Measurements from ENCODE around the gene AQP12A. TPM values are rescaled to one million over a fixed set of nuclear protein-coding genes. Genes with fewer than 3 reads are reported as not detected.
"Not testable (repeated sequence)": the region's sequence is repeated elsewhere in the genome, so short reads cannot be mapped to it uniquely, and the experiment has no call there.

Gene AQP12A, protein sequence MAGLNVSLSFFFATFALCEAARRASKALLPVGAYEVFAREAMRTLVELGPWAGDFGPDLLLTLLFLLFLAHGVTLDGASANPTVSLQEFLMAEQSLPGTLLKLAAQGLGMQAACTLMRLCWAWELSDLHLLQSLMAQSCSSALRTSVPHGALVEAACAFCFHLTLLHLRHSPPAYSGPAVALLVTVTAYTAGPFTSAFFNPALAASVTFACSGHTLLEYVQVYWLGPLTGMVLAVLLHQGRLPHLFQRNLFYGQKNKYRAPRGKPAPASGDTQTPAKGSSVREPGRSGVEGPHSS
- not detected for total RNA-seq

DNA sequence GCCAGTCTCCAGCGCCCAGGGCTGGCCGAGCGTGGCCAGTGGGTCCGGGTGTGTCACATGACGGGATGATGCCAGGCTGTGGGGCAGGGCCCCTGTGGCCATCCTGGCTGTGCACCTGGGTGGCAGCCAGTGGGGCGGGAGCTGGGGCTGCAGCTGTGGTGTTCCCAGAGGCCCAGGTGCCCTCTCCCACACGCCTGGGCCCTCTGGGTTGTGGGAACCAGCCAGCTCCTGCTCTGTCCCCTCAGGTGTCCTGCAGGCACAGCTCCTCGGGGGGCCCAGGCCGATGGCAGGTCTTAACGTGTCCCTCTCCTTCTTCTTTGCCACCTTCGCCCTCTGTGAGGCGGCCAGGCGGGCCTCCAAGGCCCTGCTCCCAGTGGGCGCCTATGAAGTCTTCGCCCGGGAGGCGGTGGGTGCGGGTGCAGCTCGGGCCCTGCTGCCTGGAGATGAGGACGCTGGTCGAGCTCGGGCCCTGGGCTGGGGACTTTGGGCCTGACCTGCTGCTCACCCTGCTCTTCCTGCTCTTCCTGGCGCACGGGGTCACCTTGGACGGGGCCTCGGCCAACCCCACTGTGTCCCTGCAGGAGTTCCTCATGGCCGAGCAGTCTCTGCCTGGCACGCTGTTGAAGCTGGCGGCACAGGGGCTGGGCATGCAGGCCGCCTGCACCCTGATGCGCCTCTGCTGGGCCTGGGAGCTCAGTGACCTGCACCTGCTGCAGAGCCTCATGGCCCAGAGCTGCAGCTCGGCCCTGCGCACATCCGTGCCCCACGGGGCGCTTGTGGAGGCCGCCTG is at the start of gene AQP12A:
AQP12A (plus strand) TSS at position 236 of the 790 bp plus-strand sequence; CDS start at position 284, 48 bp downstream.
- DNase-seq; H3K27ac ChIP-seq; H3K4me1 ChIP-seq; H3K4me3 ChIP-seq (replicated peaks in 1 of 3); intact Hi-C loops (cut with DNase I); H3K36me3 ChIP-seq; H3K27me3 ChIP-seq; H3K9me3 ChIP-seq: not testable (repeated sequence)
- WGBS, 2 donors, result 87 to 88% methylated on average over 12 to 15 of the region's 37 CpGs

DNA sequence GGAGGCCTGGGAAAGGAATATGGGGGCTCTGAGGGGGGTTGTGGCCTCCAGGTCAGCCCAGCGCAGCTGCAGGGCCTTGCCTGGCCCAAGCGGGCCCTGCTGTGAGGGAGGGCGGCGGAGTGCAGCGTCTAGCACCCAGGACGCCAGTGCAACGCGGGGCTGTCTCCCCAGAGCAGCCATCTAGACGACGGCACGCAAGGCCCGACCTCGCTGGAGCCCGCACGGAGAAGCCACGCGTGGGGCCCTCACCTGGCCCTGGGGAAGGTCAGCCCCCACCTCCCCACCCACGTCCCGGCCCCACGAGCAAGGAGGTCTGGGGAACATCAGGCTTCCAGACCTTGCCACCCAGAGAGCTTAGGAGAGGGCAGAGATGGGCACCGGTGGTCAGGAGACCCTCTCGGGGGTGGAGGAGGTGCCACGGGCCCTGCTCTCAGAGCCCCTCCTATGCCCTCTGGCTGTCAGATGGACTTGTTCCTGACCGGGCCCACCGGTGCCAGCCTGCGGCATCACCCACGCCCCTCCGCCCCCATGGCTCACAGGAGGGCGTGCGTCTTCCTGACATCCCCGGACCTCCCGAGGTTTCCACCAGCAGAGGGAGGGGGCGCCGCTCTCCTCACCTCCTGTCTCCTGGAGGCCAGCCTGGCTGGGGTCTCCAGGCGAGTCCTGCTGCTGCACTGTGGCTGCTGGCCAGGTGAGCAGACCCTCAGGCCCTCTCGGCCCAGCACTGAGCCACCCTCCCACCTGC is 49.4 kb upstream of the AQP12A start:
- no peaks in the 10 kb centered on the region for H3K9me3 ChIP-seq
- H3K4me3 ChIP-seq (replicated peaks in 1 of 3), result no peak overlapping the region
- intact Hi-C loops (cut with DNase I), result no loop called here
- H3K4me1 ChIP-seq, result no peaks in the 10 kb centered on the region
- no peak for DNase-seq
- H3K27me3 ChIP-seq, result no peaks in the 10 kb centered on the region
- no peak overlapping the region for H3K27ac ChIP-seq
- TF ChIP-seq CTCF (IDR thresholded peaks at IDR 0.05) (no peak), POLR2A (IDR thresholded peaks at IDR 0.05) (no peak)
- no peaks in the 10 kb centered on the region for H3K36me3 ChIP-seq
- WGBS, 2 donors, result 80 to 81% methylated on average over 8 to 17 of the region's 36 CpGs

DNA sequence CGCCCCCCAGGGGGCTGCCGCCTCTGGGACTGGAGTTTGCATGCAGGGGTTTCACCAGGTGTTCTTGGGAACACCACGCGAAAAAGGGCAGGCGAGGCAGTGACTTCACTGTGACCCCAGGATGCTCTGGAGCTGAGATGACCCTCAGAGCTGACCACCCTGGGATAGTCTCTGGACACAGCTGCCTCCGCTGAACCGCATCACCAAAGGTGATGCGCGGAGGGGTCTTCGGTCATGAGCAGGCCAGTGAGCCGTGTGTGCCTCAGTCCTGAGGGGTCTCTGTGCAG is 48.9 kb upstream of the AQP12A start:
- TF ChIP-seq POLR2A (IDR thresholded peaks at IDR 0.05) (no peak), CTCF (IDR thresholded peaks at IDR 0.05) (no peak)
- Histone ChIP-seq H3K9me3 (no peaks in the 10 kb centered on the region), H3K27ac (no peak overlapping the region), H3K4me1 (no peaks in the 10 kb centered on the region), H3K27me3 (no peaks in the 10 kb centered on the region), H3K4me3 (replicated peaks in 1 of 3) (no peak overlapping the region), H3K36me3 (no peaks in the 10 kb centered on the region)
- 100% methylated on average over 2 to 3 of the region's 11 CpGs for WGBS, 2 donors
- DNase-seq, result no peak
- intact Hi-C loops (cut with DNase I), result no loop called here

GRCh38 chr2:240643093-240643810 is 48.4 kb upstream of the AQP12A start:
- Histone ChIP-seq H3K9me3 (no peaks in the 10 kb centered on the region), H3K36me3 (no peaks in the 10 kb centered on the region), H3K27ac (no peak overlapping the region), H3K4me3 (replicated peaks in 1 of 3) (no peak overlapping the region), H3K27me3 (no peaks in the 10 kb centered on the region), H3K4me1 (no peaks in the 10 kb centered on the region)
- no peak for TF ChIP-seq CTCF (IDR thresholded peaks at IDR 0.05)
- TF ChIP-seq POLR2A (IDR thresholded peaks at IDR 0.05), result no peak
- WGBS, 2 donors, result 61 to 65% methylated on average over 10 to 11 of the region's 13 CpGs
- intact Hi-C loops (cut with DNase I), result no loop called here
- no peak for DNase-seq

- no peaks in the 10 kb centered on the region for H3K27me3 ChIP-seq
- intact Hi-C loops (cut with DNase I), result no loop called here
- TF ChIP-seq CTCF (IDR thresholded peaks at IDR 0.05), result no peak
- no peak for TF ChIP-seq POLR2A (IDR thresholded peaks at IDR 0.05)
- WGBS, 2 donors, result 69 to 90% methylated on average over 9 to 14 of the region's 15 CpGs
- H3K4me1 ChIP-seq, result no peaks in the 10 kb centered on the region
- no peaks in the 10 kb centered on the region for H3K9me3 ChIP-seq
- no peak overlapping the region for H3K27ac ChIP-seq
- no peaks in the 10 kb centered on the region for H3K36me3 ChIP-seq
- H3K4me3 ChIP-seq (replicated peaks in 1 of 3), result no peak overlapping the region
- DNase-seq, result no peak
Observed at GRCh38 chr2:240643811-240644150, 47.9 kb upstream of the AQP12A start.

Data from thyroid gland (tissue), 4 donors.